HG03432 (cell line): ENCODE data around the gene ADARB1.

Experiments
- ATAC-seq: cut with Tn5 transposase; IDR thresholded peaks from one replicate; pipeline ENCODE4 v1.9.1; 2021; ENCODE audit warnings: mild to moderate bottlenecking, moderate library complexity; ENCODE audit not compliant: unreplicated experiment

The ADARB1 gene

DNA sequence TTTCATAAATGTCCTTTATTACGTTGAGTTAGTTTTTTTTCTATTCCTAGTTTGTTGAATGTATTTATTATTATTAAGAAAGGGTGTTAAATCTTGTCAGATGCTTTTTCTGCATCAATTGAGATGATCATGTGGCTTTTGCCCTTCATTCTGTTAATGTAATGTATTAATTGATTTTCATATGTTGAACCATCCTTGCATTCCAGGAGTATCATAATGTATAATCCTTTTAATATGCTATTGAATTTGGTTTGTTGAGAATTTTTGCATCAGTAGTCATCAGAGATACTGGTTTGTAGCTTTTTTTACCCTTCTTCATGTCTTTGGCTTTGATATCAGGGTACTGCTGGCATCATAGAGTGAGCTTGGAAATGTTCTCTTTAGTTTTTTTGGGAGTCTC is 113.3 kb downstream of the ADARB1 start:
- ATAC-seq: no peak

DNA sequence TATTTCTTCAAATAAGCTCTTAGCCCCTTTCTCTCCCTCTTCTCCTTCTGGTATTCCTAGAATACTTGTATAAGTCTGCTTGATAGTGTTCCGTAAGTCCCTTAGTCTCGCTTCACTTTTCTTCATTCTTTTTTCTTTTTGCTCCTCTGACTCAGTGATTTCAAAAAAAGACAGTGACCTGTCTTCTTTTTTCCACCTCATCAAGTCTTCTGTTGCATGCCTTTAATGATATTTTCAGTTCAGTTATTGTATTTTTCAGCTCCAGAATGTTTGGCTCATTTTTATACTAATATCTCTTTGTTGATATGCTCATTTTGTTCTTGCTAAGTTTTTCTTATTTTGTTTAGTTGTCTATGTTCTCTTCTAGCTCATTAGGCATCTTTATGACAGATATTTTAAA is 115.6 kb downstream of the ADARB1 start:
- no peak for ATAC-seq

DNA sequence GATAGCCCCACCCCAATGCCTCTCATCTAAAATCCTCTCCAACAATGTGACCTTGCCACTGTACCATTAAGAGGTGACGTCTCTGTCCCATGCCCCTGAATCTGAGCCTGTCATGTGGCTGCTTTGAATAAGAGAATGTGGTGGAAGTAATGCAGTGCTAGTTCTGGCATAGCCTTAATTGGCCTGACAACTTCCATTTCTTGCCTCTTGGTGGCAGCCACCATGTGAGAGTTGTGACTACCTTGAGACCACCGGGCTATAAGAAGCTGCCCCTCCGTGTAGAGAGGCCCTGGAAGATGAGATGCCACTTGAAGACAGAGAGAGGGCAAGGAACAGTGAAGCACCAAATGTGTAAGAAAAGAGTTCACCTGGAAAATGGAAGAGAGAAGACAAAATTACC is 118.0 kb downstream of the ADARB1 start:
- no peak for ATAC-seq

DNA sequence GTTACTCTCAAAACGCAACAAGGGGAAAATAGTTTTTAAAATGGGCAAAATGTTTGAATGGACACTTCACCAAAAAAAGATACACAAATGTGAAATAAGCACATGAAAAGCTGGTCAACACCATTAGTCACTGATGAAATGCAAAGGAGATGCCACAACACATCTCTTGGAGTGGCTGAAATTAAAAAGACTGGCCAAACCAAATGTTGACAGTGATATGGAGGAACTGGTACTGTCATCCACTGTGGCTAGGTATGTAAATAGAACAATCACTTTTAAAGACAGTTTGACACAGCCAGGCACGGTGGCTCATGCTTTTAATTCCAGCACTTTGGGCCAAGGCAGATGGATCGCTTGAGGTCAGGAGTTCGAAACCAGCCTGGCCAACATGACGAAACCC is 122.2 kb downstream of the ADARB1 start:
- ATAC-seq: no peak

DNA sequence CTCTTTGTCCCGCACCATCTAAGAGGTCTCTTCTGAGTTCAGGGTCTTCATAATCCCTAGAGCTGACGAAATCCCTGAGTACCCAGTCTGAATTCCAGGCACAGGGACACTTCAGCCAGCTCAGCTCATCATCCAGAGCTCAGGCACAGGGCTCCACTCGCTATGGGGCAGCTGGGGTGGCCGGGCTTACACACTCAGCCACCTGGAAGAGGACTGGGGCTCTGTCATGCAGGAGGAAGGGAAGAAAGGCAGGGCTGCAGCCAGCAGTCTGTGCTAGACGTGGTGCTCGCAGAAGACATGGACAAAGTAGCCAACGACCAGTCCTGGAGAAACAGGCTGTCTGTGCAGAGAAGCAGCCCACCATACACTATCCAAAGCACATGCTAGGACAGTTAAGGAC is 124.8 kb downstream of the ADARB1 start:
- no peak for ATAC-seq

DNA sequence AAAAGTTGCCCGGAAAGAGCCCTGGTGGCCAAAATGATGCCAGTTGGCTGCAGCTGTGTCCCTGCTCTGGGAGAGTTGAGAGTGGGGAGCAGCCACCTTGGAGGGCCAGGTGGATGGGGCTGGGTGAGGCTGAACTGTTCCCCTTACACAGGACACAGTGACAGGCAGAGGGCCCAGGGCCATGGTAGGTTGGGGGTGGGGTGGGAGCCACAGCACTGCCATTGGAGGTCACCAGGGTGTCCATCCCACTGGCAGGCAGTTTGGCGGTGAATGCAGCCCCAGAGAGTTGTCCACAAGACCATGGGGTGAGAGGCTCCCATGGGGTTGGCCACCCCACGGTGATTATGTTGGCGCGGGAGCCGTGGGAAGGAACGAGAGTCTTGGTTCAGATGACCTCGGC is 125.7 kb downstream of the ADARB1 start:
- ATAC-seq: no peak

DNA sequence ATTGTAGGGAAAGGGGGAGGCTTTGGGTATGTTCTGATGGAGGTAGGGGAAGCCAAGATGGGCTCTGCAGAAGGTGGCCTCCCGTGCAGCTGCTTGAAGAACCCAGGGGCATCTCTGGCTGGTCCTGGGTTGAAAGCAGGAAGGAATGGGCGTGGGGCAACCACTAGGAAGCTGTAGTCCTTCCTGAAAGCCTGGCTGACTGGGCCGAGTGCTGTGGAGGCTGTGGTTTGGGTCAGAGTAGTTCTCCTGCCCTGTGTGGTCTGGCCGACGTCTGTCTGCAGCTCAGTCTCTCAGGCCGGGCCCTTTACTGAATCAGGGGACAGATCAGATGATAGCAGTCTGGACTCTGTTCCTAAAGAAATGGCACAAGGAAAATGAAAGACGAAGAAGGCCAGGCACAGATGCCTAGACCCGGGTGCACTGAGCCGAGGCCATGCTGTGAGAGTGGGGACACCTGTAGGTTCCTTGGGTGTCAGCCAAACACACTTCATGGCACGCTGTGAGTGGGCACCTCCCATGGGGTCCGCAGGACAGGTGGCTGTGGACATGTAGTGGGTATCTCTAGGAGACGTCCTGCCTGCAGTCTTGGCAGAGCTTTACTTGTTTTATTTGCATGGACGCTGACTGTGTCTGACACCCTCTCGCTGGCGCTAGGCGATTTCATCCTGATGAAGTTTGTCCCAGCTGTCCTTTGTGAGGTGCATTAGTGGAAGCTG is 126.4 kb downstream of the ADARB1 start:
- no peak for ATAC-seq

DNA sequence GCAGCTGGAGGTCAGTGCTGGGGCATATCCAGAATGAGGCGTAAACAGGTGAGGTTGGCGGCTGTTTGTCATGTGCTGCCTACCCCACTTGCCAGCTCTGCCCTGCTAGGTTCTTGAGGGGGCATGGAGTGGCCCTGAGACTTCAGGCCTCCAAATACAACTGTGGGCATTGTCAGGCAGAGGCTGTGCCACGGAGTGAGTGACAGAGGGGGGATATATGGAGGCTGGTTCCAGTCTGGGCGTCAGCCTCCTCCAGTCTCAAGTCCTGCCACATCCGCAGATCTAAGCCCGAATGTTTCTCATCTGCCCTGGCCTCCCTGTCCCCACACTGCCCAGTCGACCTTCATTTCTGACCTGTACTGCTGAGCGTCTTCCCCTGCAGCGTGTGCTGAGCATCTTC is 128.0 kb downstream of the ADARB1 start:
- ATAC-seq: no peak

DNA sequence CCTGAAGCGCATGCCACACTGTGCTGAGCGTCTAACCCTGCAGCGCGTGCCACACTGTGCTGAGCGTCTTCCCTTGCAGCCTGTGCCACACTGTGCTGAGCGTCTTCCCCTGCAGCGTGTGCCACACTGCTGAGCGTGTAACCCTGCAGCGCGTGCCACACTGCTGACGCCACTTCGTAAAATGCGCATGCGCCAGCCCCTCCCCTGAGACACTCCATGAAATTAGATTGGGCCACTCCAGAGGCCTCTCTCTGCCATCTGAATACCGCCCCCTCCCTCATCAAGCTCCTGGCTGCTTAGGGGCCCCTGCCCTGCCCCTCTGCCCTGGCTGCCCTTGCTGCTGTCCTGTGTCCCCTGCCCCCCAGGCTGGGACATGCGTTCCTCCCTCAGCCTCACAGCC is 128.5 kb downstream of the ADARB1 start:
- ATAC-seq: no peak

DNA sequence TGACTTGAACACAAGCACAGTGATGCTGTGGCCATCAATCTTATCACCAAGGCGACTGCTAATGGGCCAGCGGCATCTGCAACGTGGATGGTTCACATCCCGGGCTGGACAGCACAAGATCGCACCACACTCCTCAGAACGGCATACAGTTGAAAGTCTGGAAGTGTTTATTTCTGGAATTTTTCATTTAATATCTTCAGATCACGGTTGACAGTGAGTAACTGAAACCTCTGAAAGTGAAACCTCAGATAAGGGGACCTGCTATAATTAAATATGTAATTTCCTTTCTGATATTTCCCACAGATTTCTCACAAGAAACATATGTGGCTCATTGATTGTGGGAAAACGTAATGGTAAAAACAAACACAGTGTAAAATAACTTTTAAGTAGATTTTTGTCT is 129.6 kb downstream of the ADARB1 start:
- ATAC-seq: no peak

DNA sequence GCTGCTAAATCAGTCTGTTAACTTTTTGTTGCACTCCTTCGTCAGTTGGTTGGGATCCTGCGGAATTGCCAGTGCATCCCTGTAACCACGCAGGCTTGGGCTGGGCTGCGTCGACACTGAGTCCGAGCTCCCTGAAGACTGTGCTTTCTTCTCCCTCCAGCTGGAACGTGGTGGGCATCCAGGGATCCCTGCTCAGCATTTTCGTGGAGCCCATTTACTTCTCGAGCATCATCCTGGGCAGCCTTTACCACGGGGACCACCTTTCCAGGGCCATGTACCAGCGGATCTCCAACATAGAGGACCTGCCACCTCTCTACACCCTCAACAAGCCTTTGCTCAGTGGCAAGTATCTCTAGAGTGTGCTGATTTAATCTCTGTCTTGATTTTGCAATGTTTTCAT is 130.0 kb downstream of the ADARB1 start:
- ATAC-seq: no peak

DNA sequence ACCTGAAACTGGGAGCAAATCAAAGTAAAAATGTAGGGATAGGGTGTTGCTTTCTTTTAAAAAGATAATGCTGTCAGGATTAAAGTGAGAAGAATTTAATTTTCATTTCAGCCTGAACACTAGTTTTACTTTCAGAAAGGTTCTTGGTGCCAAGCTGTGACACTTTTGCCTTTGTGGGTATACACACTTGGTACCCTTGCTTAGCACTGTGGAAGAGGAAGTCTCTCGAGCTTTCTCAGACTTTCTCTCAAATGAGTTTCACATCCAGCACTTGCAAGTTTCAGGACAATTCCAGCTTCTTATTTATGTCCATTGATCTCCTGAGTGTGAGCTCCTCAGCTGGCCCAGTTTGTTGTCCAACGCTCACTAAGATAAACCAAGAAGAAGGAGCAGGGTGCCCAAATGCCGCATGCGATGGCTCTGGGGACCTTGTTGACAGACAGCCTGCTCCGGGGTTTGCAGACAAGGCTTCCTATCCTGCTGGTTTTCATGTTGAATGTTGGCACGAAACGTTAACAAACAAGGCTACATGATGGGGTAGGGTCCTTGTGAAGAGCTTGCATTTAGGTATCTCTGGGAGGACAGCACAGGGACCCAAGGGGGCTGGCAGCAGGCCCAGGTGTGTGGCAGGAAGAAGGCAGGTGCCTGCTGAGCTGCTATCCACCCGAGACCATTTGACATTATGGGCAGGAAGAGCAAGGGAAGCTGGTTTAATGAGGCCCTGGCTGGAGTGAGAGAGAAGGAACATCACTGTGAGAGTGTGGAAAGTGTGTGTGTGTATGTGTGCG is 133.7 kb downstream of the ADARB1 start:
- no peak for ATAC-seq

DNA sequence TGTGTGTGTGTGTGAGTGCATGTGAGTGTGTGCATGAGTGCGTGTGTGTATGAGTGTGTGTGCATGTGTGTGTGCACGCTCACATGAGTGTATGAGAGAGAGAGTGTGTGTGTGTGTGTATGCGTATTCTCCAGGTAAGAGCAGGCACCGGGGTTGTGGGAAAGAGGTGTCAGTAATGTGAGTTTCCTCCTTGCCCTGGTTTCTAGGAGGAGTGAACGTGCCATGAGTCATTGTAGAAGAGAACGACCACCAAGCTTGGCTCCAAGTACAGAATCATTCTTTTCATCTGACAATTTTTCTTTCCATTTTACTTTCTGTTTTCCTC is 134.2 kb downstream of the ADARB1 start:
- no peak for ATAC-seq

DNA sequence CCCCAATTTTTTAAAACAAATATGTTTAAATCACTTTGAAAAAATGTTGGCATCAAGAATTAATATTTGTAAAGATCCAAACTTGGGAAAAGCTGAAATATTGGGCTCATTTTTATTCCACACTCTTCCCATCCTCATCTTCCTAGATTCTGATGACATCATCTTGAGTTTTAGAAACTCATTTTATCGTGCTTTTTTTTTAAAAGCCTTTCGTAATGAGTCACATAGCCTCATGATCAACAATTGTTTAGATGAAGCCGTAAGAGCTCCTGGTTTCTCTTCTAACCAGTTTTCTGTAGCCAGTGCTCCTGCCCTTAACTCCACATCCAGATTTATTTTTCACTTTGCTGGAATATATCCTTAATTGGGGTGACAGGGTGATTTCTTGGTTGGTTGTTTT is 134.7 kb downstream of the ADARB1 start:
- ATAC-seq: no peak

DNA sequence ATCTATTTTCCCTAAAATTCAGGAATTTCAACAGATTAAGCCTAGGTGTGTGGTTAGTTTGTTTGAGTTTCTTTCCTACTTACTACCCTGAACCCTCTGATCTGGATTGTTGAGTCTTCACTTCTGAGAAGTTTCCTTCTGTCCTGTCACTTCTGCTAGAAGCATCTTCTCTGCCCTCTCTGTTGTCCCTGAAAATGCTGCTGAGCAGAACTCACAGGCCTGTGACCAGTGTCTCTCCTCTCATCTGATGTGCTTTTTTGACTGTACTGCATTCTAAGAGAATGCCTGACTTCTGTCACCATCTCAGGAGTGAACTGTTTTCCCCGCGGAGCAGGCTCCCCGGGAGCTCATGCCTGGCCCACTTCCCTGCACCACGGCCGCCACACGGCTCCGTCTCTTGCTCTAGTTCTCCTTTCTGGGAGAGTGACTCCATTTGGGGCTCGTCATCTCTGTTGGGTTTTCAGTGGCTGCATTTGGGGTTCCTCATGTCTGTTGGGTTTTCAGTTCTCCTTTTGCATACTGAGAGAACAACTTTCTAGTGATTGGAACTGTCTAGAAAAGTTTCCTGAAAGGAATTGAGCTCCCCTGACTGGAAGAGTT is 135.4 kb downstream of the ADARB1 start:
- ATAC-seq: no peak

DNA sequence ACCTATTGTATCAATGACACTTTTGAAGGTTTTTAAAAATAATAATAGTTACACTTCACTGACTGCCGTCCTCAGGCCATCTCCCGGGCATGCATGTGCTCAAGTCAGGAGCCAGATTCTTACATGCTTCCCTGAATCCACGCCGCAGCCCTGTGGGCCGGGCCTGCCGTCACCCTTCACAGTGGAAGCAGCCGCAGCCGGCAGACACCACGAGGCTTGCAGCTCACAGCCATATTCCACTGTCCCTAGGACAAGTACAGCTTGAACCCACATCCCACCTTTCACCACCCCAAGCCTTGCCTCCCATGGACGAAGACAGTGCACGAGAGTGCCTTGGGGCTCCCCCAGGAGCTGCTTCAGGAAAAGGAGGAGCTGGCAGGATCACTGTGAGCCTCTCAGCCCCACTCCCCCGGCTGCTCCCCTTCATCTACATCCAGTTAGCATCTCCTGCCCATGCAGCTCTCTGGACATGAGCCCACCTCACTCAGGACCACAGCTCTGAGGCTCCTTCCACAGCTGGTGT is 136.1 kb downstream of the ADARB1 start:
- ATAC-seq: no peak

DNA sequence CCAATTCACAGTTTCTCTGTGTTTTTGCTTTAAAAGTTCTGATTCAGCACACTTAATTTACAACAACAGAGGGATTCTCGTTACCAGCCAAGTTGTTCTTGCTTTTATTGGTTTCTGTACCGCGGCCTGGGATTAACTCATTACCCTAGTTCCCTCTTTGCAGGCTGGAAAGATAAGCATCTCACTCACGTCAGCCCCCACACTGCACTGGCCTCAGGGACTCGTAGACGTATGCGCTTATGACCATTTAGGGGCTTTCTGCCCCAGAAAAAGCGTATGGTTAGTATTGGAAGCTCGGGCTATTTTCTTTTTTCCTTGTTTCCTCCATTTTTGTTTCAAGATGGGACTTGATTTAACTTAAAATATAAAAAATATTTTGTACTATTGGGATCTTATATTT is 137.3 kb downstream of the ADARB1 start:
- no peak for ATAC-seq

DNA sequence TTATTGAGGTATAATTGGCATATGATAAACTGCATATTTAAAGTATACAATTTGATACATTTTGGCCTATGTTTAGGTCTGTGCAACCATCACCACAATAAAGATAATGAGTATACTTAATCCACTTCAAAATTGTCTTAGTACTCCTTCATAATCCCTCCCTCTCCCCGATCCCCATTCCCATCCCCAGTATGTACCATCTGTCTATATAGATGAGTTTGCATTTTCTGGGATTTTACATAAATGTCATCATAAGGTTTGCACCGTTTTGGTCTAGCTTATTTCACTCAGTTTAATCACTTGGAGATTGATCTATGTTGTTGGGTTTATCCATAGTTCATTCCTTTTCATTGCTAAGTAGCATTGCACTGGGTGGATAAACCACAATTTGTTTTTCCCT is 139.0 kb downstream of the ADARB1 start:
- ATAC-seq: no peak

DNA sequence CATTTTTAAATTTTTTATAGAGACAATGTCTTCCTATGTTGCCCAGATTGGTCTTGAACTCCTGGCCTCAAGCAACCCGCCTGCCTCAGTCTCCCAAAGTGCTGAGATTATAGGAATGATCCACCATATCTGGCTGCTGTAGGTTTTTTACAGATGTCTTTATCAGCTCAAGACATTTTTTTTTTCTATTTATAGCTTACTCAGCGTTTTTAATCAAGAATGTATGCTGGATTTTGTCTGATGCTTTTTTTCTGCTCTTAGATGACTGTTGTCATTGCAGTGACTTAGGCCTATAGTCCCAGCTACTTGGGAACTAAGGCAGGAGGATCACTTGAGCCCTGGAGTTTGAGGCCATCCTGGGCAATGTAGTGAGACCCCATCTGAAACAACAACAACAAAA is 140.8 kb downstream of the ADARB1 start:
- ATAC-seq: no peak

DNA sequence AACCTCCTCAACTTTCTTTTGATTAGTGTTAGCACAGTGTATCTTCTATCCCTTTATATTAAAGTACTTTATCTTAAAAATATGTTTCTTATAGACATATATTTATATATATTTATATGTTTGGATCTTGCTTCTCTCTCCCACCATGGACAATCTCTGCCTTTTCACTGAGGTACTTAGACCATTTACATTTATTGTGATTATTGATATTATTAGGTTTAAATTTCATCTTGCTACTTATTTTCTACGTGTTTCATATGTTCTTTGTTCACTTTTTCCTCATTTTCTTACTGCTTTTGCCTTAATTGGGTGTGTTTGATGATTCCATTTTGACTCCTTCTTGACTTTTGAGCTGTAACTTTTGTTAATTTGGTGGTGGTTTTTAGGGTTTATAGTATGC is 142.6 kb downstream of the ADARB1 start:
- ATAC-seq: no peak

DNA sequence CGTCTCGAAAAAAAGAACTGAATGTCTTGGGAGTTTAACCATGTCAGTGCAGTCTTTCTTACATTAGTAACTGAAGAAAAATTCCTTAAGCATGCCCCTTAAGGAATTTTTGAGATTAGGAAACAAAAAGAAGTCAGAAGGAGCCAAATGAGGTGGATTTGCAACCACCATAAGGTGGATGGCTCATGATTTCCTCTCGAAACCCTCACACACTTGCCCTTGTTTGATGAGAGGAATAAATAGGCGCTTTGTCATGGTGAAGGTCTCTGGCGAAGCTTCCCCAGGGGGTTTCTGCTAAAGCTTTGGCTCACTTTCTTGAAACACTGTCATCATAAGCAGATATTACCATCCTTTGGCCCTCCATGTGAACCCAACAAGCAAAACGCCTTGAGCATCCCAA is 145.1 kb downstream of the ADARB1 start:
- ATAC-seq: no peak

DNA sequence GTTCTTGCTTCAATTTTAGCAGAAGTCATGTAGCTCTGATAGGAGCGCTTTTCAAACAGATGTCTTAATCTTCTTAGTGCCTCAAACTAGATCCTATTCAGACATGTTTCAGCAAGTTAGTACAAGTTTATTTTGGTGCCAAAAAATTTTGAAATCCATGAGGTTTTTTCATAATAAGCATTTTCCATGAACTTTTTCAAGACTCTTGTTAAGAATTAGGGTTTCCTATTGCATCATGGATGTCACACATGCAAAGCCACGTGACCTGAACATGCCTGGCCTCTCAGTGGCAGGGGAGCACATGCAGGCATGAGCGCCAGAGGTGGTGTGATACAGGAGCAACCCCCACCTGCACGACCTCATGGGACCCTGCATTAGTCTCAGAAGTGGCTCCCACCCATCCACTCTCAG is 145.7 kb downstream of the ADARB1 start:
- no peak for ATAC-seq
